Smooth muscle cell (in vitro differentiated cells): ENCODE results near the gene ZCWPW1. TPM values are rescaled to one million over a fixed set of nuclear protein-coding genes. Genes with fewer than 3 reads are reported as not detected.

Experiments
- DNase-seq: peaks from one replicate; lab custom pipeline; 2025; ENCODE audit not compliant: unreplicated experiment; lab: John Stamatoyannopoulos, UW
- H2AFZ ChIP-seq: fragments of 200-600 bp; sonication (generic); 2 replicates; pipeline ENCODE4 v1.6.0; 2016; ENCODE audit warnings: antibody characterized with exemption, low read depth, mild to moderate bottlenecking
- H3F3A ChIP-seq: fragments of 200-600 bp; sonication (generic); 2 replicates; pipeline ENCODE4 v1.6.0; 2017; ENCODE audit warnings: antibody characterized with exemption, low read depth
- H3K27ac ChIP-seq: fragments of 200-600 bp; sonication (generic); 2 replicates; pipeline ENCODE4 v1.5.1; 2016; ENCODE audit warnings: low read depth, mild to moderate bottlenecking
- H3K27me3 ChIP-seq: fragments of 200-600 bp; sonication (generic); 2 replicates; pipeline ENCODE4 v1.6.1; 2016; ENCODE audit warnings: low read depth, mild to moderate bottlenecking
- H3K36me3 ChIP-seq: fragments of 200-600 bp; sonication (generic); 2 replicates; pipeline ENCODE4 v1.5.1; 2016; ENCODE audit warnings: low read depth
- H3K4me1 ChIP-seq: fragments of 200-600 bp; sonication (generic); 2 replicates; pipeline ENCODE4 v1.5.1; 2016; ENCODE audit warnings: low read depth
- H3K4me2 ChIP-seq: fragments of 200-600 bp; sonication (generic); 2 replicates; pipeline ENCODE4 v1.6.0; 2016; ENCODE audit warnings: mild to moderate bottlenecking
- H3K4me3 ChIP-seq: fragments of 200-600 bp; sonication (generic); 2 replicates; pipeline ENCODE4 v1.5.1; 2016; ENCODE audit warnings: mild to moderate bottlenecking
- H3K79me2 ChIP-seq: fragments of 200-600 bp; sonication (generic); 2 replicates; pipeline ENCODE4 v1.6.0; 2016; ENCODE audit warnings: low read depth, mild to moderate bottlenecking
- H3K9ac ChIP-seq: fragments of 200-600 bp; sonication (generic); 2 replicates; pipeline ENCODE4 v1.6.0; 2016; ENCODE audit warnings: low read depth
- H3K9me3 ChIP-seq: fragments of 200-600 bp; sonication (generic); replicated peaks from 2 replicates; pipeline ENCODE4 v1.5.1; 2016; ENCODE audit warnings: low read depth
- H4K20me1 ChIP-seq: fragments of 200-600 bp; sonication (generic); 2 replicates; pipeline ENCODE4 v1.6.0; 2016; ENCODE audit warnings: low read depth
- CTCF ChIP-seq: fragments of 200-600 bp; sonication (generic); IDR thresholded peaks from 2 replicates; pipeline ENCODE4 v1.5.1; 2017; ENCODE audit warnings: borderline replicate concordance, mild to moderate bottlenecking, antibody characterized with exemption; ENCODE audit not compliant: insufficient read depth, poor library complexity, severe bottlenecking
- WGBS: methylation state at CpG from one replicate; pipeline ENCODE4 v1.1.7; 2016; ENCODE audit warnings: low lambda C conversion rate; 5-methylcytosine and 5-hydroxymethylcytosine counted together
- polyA plus RNA-seq: library from polyadenylated mRNA; unstranded; fragments of >200 nt; fragmentation: Nextera tagmentation; extraction: Ambion mirVana; gene quantifications from 2 replicates; pipeline ENCODE4 v1.2.1, GENCODE V29; 2016
- total RNA-seq: library from RNA; depleted of rRNA; stranded (reverse); fragments of >200 nt; gene quantifications from 2 replicates; pipeline ENCODE4 v1.2.3, GENCODE V29; 2014

The ZCWPW1 gene
- total and polyA plus RNA-seq, 2 experiments from 2014 or later, result 3.9 to 5.3 TPM

DNA sequence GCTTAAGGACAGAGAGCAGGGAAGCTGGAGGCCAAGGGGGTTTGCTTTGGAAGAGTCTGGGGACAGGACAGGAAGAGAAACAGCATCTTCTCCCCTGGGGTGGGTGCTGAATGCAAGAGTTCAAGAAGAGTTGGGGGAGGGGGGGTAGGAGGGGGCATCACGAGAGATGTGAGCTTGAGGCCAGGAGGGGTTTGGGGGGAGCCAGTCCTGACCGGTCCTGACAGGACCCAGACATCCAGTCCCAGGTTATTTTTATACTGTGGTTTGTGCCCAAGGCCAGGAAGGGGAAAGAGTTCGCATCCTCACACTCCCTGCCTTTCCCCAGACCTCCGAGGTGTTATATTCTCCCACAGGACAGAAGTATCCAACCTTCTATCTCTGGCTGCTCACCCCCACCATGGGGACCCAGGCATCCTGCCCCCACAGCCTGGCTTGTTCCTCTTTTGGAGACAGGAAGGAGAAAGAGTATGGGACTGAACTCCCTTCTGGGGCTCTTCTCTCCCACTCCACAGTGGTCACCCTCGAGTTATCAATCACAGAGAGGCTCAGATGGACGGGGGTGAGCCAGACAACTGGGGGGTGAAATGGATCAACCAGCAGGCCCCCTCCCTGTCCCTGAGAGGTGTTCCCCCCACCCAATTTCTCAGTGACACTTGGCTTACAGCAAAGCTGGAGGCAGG is 47.7 kb upstream of the ZCWPW1 start:
- Histone ChIP-seq H3K4me2 (peak overlapping the region; percentile 99), H3K27me3 (no peaks in the 10 kb centered on the region), H3K4me1 (peaks cover 16% of the 10 kb centered on the region), H3K4me3 (peak overlapping the region; percentile 90), H2AFZ (no peak overlapping the region), H3F3A (no peaks in the 10 kb centered on the region), H4K20me1 (peaks cover 43% of the 10 kb centered on the region), H3K9me3 (no peaks in the 10 kb centered on the region), H3K79me2 (peaks cover 31% of the 10 kb centered on the region), H3K36me3 (no peaks in the 10 kb centered on the region), H3K27ac (no peak overlapping the region), H3K9ac (no peak overlapping the region)
- no peak for DNase-seq
- TF ChIP-seq CTCF, result no peak
- 41% methylated on average over 6 of the region's 6 CpGs for WGBS

DNA sequence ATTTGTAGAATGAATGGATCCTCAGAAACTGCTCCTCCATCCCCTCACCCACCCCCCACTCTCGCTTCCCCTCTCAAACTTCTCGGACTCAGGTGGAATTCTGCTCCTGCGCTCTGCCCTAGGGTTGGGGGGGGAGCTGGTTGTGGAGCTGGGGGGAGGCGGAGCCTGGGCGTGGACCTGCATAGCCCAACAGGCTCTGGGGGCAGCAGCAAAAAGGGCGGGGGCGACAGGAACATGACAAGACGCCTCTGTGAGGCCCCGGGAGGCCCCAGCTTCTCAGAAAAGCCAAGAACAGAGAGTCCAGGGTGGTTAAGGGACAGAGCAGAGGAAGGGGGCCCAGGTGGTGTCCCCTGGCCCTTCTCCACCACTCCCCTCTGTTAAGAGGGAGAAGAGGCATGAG is 47.0 kb upstream of the ZCWPW1 start:
- Histone ChIP-seq H3K4me2 (peak overlapping the region; percentile 99), H2AFZ (no peak overlapping the region), H4K20me1 (peaks cover 47% of the 10 kb centered on the region)

DNA sequence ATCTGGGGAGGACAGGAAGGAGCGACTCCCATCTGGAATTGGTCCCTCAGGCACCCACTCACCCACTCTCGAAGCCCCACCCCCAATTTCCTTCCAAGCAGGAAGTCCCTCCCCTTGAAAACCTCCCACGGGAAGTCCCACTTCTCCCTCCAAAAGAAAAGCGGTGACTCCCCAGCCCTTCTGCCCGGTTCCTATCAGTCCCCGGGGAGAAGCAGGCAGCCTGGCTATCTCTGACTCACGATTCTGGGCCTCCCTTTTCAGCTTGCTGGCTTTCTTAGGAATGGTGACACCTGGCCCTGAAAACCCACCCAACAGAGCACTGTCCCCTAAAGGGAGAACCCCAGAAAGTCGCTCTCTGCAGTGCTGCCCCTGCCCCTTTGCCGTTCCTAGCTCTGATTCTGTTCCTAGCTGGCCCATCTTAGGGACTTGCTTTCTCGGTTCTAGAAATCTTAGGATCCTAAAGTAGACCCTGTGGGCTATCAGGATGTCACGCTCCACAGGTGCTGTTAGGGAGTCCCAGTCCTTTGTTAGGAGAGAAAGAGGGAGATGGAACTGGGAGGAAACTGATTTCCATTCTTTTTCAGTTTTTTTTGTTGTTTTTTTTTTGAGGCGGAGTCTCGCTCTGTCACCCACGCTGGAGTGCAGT is 44.5 kb upstream of the ZCWPW1 start:
- peaks cover 69% of the 10 kb centered on the region for H4K20me1 ChIP-seq
- no peak overlapping the region for H3K4me3 ChIP-seq
- H3K4me2 ChIP-seq, result no peak overlapping the region
- 65% methylated on average over 14 of the region's 14 CpGs for WGBS
- H3K79me2 ChIP-seq, result peaks cover 23% of the 10 kb centered on the region
- H3K27ac ChIP-seq, result peak overlapping the region; percentile 37
- H3K9me3 ChIP-seq, result no peaks in the 10 kb centered on the region
- H3K27me3 ChIP-seq, result no peaks in the 10 kb centered on the region
- no peaks in the 10 kb centered on the region for H3F3A ChIP-seq
- H3K9ac ChIP-seq, result no peak overlapping the region
- H2AFZ ChIP-seq, result no peak overlapping the region
- no peak for TF ChIP-seq CTCF
- H3K4me1 ChIP-seq, result peaks cover 16% of the 10 kb centered on the region
- no peak for DNase-seq
- H3K36me3 ChIP-seq, result no peaks in the 10 kb centered on the region

More for the DNA sequence above, 47.0 kb upstream of the ZCWPW1 start:
- H3K4me1 ChIP-seq, result peaks cover 16% of the 10 kb centered on the region
- H3F3A ChIP-seq, result no peaks in the 10 kb centered on the region
- no peak overlapping the region for H3K9ac ChIP-seq
- no peak overlapping the region for H3K27ac ChIP-seq
- H3K79me2 ChIP-seq, result peaks cover 31% of the 10 kb centered on the region
- no peak for DNase-seq
- H3K36me3 ChIP-seq, result no peaks in the 10 kb centered on the region
- H3K4me3 ChIP-seq, result peak overlapping the region; percentile 23
- TF ChIP-seq CTCF, result no peak
- no peaks in the 10 kb centered on the region for H3K9me3 ChIP-seq
- WGBS, result 67% methylated on average over 9 of the region's 9 CpGs
- H3K27me3 ChIP-seq, result no peaks in the 10 kb centered on the region
